Osteoblast (primary cell): ENCODE measurements around the gene ZBTB7C. TPM values are rescaled to one million over a fixed set of nuclear protein-coding genes. Genes with fewer than 3 reads are reported as not detected.

ENCODE experiments used
- DNase-seq: peaks from one replicate; pipeline ENCODE4 v3.0.0; 2011; ENCODE audit warnings: low spot score, mixed read lengths; ENCODE audit not compliant: insufficient read length; ENCODE audit errors: missing footprints
- H2AFZ ChIP-seq: 2 replicates; pipeline ENCODE4 v1.6.0; 2011; ENCODE audit warnings: mild to moderate bottlenecking, low read length
- H3K27ac ChIP-seq: 2 replicates; pipeline ENCODE4 v1.5.1; 2011; ENCODE audit warnings: mild to moderate bottlenecking, low read depth, low read length, moderate library complexity
- H3K27me3 ChIP-seq: 2 replicates; pipeline ENCODE4 v1.6.0; 2012; ENCODE audit warnings: mild to moderate bottlenecking, control low read depth, inconsistent platforms, low read length, moderate library complexity; ENCODE audit not compliant: insufficient read depth
- H3K36me3 ChIP-seq: 2 replicates; pipeline ENCODE4 v1.5.1; 2011; ENCODE audit warnings: mild to moderate bottlenecking, low read length, control low read depth, moderate library complexity; ENCODE audit not compliant: insufficient read depth
- H3K4me1 ChIP-seq: 2 replicates; pipeline ENCODE4 v1.5.1; 2011; ENCODE audit warnings: mild to moderate bottlenecking, low read length, control low read depth, moderate library complexity; ENCODE audit not compliant: insufficient read depth
- H3K4me2 ChIP-seq: 2 replicates; pipeline ENCODE4 v1.6.0; 2011; ENCODE audit warnings: mild to moderate bottlenecking, low read length; ENCODE audit not compliant: insufficient read depth
- H3K4me3 ChIP-seq: fragments of 200-600 bp; sonication (generic); 3 replicates; pipeline ENCODE4 v1.5.1; 2012; ENCODE audit warnings: mild to moderate bottlenecking, low read length, inconsistent platforms; ENCODE audit not compliant: insufficient read depth
- H3K79me2 ChIP-seq: 2 replicates; pipeline ENCODE4 v1.6.0; 2012; ENCODE audit warnings: mild to moderate bottlenecking, low read length, control low read depth, inconsistent platforms; ENCODE audit not compliant: insufficient read depth
- H3K9me3 ChIP-seq: 2 replicates; pipeline ENCODE4 v1.5.1; 2011; ENCODE audit warnings: low read depth, low read length, control low read depth
- H4K20me1 ChIP-seq: 2 replicates; pipeline ENCODE4 v1.6.0; 2012; ENCODE audit warnings: mild to moderate bottlenecking, low read length, control low read depth; ENCODE audit not compliant: insufficient read depth
- total RNA-seq: library from RNA; depleted of rRNA; stranded (reverse); fragments of >200 nt; gene quantifications from 2 replicates; pipeline ENCODE4 v1.2.3, GENCODE V29; 2012
- TF ChIP-seq, protein P1 (sequence below): IDR thresholded peaks from 2 replicates; pipeline ENCODE4 v1.5.1; 2011; ENCODE audit warnings: mild to moderate bottlenecking, low read depth, low read length, moderate library complexity; ENCODE audit errors: extremely low read depth

ZBTB7C gene
- 0.29 and 0.36 TPM in 2 replicates for total RNA-seq

GRCh38 chr18:48408727-48409590 lies at the start of gene ZBTB7C:
TSS of gene ZBTB7C (minus strand) at chr18:48409383.
- H3K36me3 ChIP-seq = no peaks in the 10 kb centered on the region
- peak; percentile 91 for DNase-seq
- peak within 1 kb of the TSS; percentile 88 for H2AFZ ChIP-seq
- peak within 1 kb of the TSS; percentile 79 for H3K4me3 ChIP-seq
- H3K4me1 ChIP-seq = peaks cover 5% of the 10 kb centered on the region
- no peaks in the 10 kb centered on the region for H3K79me2 ChIP-seq
- H3K27ac ChIP-seq = no peak within 1 kb of the TSS
- H3K27me3 ChIP-seq = peaks cover 58% of the 10 kb centered on the region
- no peaks in the 10 kb centered on the region for H3K9me3 ChIP-seq
- TF ChIP-seq, protein P1, sequence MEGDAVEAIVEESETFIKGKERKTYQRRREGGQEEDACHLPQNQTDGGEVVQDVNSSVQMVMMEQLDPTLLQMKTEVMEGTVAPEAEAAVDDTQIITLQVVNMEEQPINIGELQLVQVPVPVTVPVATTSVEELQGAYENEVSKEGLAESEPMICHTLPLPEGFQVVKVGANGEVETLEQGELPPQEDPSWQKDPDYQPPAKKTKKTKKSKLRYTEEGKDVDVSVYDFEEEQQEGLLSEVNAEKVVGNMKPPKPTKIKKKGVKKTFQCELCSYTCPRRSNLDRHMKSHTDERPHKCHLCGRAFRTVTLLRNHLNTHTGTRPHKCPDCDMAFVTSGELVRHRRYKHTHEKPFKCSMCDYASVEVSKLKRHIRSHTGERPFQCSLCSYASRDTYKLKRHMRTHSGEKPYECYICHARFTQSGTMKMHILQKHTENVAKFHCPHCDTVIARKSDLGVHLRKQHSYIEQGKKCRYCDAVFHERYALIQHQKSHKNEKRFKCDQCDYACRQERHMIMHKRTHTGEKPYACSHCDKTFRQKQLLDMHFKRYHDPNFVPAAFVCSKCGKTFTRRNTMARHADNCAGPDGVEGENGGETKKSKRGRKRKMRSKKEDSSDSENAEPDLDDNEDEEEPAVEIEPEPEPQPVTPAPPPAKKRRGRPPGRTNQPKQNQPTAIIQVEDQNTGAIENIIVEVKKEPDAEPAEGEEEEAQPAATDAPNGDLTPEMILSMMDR = no peak
- H3K4me2 ChIP-seq = peak within 1 kb of the TSS; percentile 96
- no peaks in the 10 kb centered on the region for H4K20me1 ChIP-seq

- H2AFZ ChIP-seq = no peak overlapping the region
- no peak overlapping the region for H3K4me3 ChIP-seq
- no peak for DNase-seq
- H3K4me1 ChIP-seq = peaks cover 36% of the 10 kb centered on the region
- peaks cover 2% of the 10 kb centered on the region for H4K20me1 ChIP-seq
- no peaks in the 10 kb centered on the region for H3K79me2 ChIP-seq
- no peak overlapping the region for H3K27ac ChIP-seq
- TF ChIP-seq, protein P1 = no peak
- H3K9me3 ChIP-seq = no peaks in the 10 kb centered on the region
- H3K36me3 ChIP-seq = no peaks in the 10 kb centered on the region
- H3K27me3 ChIP-seq = peaks cover 11% of the 10 kb centered on the region
- no peak overlapping the region for H3K4me2 ChIP-seq
These were observed 47.7 kb upstream of the ZBTB7C start for GRCh38 chr18:48456838-48457237.

DNA sequence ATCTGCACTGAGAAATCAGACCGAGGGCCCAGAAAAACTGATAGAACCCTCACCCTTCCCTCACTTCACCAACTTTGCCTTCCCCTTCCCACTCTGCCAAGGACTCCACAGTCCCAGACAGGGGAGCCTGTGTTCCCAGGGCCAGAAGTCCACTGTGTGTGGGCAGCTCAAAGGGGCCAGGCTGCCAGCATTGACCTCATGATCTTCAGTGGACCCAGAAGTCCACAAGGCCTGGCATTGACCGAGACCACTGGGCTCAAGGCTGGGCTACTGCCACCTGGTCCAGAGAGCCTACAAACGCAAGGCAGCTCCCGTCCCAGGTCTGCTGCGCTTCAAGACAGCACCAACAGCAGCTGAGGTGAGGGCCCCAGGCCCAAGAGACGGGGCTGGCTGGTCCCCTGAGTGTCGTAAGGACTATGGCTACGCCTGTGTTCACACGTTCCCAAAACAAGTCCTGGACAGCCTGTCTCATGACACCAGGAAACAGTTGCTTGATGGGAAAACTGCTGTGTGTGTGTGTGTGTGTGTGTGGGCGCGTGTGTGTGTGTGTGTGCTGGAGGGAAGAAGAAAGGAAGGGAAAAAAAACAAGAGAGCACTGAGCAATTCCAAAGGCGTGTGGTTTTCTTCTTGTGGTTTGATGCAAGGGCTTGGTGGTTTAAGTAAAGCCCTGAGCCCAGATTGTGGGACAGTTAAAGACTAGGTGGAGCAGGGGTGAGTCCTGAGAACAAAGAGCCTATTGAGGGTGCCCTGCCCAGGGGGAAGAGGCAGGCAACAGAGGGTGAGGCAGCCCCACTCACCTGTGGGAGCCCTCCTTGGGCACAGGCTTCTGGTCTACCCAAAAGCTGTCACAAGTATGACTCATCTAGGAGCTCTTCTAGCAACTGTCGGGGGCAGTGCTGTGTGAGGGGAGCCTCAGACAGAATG lies 46.6 kb upstream of the ZBTB7C start:
- TF ChIP-seq, protein P1 = no peak
- H3K4me3 ChIP-seq = no peak overlapping the region
- H3K4me2 ChIP-seq = peak overlapping the region; percentile 30
- no peaks in the 10 kb centered on the region for H3K9me3 ChIP-seq
- peaks cover 16% of the 10 kb centered on the region for H3K27me3 ChIP-seq
- peaks cover 36% of the 10 kb centered on the region for H3K4me1 ChIP-seq
- peaks cover 2% of the 10 kb centered on the region for H4K20me1 ChIP-seq
- no peaks in the 10 kb centered on the region for H3K36me3 ChIP-seq
- no peaks in the 10 kb centered on the region for H3K79me2 ChIP-seq
- H3K27ac ChIP-seq = no peak overlapping the region
- DNase-seq = peak; percentile 95
- no peak overlapping the region for H2AFZ ChIP-seq
